HL-60/S4 treated with phorbol 12-myristate 13-acetate at 8.2 ng/mL for 4 days and 3 days (cell line): Measurements from ENCODE around the gene KPNA1.

Source experiments
- in situ Hi-C: fragments of 300-500 bp; cut with MboI; formaldehyde crosslinking; loops from 2 replicates; pipeline ENCODE4 v1.15.0; 2022; ENCODE audit warnings: low sequenced_read_pairs

KPNA1 gene

GRCh38 chr3:122389892-122390291 is 124.8 kb downstream of the KPNA1 start:
- in situ Hi-C loops = no loop called here

DNA sequence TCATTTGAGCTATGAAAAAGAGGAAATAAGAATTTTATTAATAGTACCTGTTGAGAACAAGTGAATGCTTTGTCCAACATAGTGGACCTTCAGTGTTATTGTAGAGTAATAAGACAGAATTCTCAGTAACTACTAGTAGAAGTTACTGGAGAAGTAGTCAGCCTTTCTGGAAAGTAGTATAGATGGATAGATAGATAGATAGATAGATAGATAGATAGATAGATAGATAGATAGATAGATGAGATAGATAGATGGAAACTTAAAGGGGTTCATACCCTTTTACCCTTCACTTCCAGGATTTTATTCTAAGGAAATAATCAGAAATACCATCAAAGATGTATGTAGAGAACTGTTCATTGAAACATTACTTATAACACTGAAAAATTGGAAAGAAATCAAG is 125.5 kb downstream of the KPNA1 start:
- in situ Hi-C loops = no loop called here

DNA sequence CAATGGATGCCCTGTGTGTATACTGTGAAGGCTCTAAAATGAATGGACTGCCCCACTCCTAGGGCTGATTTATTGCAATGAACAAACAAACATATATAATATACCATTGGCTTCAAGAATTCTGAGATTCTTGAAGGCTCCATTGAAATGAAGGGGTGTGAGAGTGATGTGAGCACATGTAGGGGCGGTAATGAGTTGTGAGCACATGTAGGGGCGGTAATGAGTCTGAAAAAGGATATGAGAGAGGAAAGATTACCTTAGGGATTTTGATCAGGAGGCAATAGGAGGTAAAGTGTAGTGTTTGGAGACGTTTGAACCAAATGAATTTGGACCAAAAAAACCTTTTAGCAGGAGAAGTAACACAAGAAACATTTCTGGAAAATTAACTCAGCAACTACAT is 127.0 kb downstream of the KPNA1 start:
- in situ Hi-C loops = no loop called here

DNA sequence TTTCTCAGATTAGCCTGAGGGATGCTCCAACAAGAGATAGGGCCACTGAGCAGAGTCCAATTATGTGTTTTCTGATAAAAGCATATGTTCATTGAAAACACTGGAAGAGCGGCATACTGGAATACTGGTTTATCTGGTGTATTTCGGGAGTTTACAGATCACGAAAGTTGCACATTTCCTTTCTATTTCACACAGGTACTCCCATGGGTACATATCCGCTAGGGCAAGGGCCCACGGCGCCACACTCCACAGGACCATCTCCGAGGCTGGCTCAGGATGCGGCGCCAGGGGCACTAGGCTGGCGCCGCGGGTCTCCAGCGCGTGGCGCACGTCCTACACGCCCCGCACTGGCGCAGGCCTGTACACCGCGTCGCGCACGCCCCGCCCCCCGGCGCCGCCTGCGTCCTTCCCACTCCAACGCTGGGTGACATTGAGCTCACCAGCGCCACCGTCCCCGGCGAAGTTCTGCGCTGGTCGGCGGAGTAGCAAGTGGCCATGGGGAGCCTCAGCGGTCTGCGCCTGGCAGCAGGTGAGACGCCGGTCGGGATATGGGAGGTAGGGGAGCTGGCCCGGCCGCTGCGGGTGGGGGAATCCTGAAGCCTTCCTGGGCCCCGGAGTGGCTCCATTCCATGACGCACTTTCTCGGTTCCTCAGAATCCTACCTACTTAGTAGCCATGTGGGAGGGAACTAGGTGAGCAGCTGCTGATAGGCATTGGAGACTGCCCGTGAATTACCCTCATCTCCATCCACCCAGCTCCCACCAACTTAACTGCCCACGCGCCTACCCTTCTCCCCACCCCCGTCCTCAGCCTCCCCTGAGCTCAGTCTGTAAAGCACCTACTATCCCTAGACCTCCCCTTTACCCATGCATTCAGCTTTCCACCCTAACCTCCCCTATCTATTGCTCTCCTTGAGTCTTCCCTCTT is 130.7 kb downstream of the KPNA1 start, which contains the start of gene FAM162A:
TSS of gene FAM162A (plus strand) at position 412 of the 927 bp plus-strand sequence. CDS start at position 496, 84 bp downstream.
- in situ Hi-C loops = no loop called here

DNA sequence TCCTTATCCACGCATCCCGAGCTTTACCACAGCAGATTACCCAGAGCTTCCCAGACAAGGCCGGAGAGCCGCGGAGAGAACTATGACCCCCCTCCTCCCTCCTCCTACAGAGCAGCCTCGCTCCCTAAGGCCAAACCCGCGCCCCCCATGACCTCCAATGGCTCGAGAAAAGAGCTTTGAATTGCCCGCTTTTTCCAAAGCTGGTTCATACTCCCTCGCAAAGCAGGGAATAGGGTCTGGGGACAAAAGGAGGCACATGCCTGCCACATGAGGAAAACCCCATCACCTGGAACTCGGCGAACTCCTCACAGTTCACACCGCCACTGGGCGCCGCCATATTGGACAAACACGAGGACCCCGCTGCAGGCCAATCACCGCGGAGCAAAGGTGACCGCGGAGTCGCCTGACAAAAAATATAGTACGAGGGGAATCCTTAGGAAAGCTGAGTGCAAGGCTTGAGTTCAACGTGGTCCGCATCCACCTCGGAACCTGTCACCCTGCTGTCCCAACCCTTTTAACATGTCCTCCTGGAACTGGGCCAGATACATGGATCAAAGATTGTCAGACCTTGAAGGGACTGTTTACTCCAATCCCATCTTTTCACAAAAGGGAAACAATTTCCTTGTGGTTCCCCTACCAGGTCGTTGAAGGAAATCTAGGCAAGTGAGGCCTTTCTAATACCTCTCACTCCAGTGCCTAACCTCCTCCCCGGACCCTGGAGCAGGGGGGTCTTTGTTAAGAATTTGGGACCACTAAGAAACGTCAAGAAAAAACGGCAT is 131.7 kb downstream of the KPNA1 start, which contains the start of gene MIX23:
TSS of gene MIX23 (minus strand) at position 344 of the 779 bp plus-strand sequence. CDS start at position 337, 7 bp downstream.
- in situ Hi-C loops = no loop called here

DNA sequence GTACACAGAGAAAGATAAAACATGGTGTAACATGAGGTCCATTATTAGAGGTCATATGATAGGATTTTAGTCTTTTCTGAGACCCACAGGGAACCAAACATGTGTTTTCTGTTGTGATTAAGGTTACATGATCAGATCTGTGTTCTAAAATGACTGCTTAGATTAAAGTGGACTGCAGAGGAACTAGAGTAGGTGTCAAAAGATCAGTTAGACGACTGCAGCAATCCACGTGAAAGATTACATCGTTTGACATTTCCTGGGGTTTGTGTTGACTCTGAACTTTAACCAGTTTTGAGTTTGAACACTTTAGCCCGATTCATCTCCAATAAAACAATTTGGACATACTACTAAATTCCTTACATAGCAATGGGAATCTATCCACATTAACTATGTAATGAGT is 136.8 kb downstream of the KPNA1 start:
- in situ Hi-C loops = no loop called here

- in situ Hi-C loops = no loop called here
Measured at GRCh38 chr3:122374034-122374433, 140.7 kb downstream of the KPNA1 start.
